Measurements from ENCODE around the gene AQP3.

- TF ChIP-seq CTCF (IDR thresholded peaks at IDR 0.05), result no peak
- no peak for TF ChIP-seq POLR2A (IDR thresholded peaks at IDR 0.05)
Observed at GRCh38 chr9:33465096-33465495, 17.7 kb upstream of the AQP3 start.
